Muscle layer of duodenum (tissue), 2 donors: ENCODE measurements around the gene SMIM28.
"Not testable (repeated sequence)": the region's sequence is repeated elsewhere in the genome, so short reads cannot be mapped to it uniquely, and the experiment has no call there.

Experiments used
- H3K27ac ChIP-seq: one replicate; pipeline ENCODE4 v1.7.0; 2013; ENCODE audit warnings: mild to moderate bottlenecking, low read length
- H3K27me3 ChIP-seq: one replicate; pipeline ENCODE4 v1.7.0; 2013; ENCODE audit warnings: low read depth, mild to moderate bottlenecking, control low read depth, low read length
- H3K36me3 ChIP-seq, 2 donors: one replicate each; pipeline ENCODE4 v1.7.0; 2013; ENCODE audit warnings: low read length in 2 of 2, control low read depth in 1 of 2, mild to moderate bottlenecking in 1 of 2; ENCODE audit not compliant: insufficient read depth in 2 of 2, control insufficient read depth in 1 of 2
- H3K4me1 ChIP-seq, 2 donors: one replicate each; pipeline ENCODE4 v1.7.0; 2013; ENCODE audit warnings: low read length in 2 of 2, mild to moderate bottlenecking in 2 of 2, control low read depth in 1 of 2, moderate library complexity in 1 of 2; ENCODE audit not compliant: insufficient read depth in 2 of 2, control insufficient read depth in 1 of 2
- H3K4me3 ChIP-seq, 2 donors: one replicate each; pipeline ENCODE4 v1.7.0; 2013; ENCODE audit warnings: low read length in 2 of 2, low read depth in 1 of 2, mild to moderate bottlenecking in 1 of 2
- H3K9me3 ChIP-seq, 2 donors: one replicate each; pipeline ENCODE4 v1.7.0; 2013; ENCODE audit warnings: low read length in 2 of 2, control low read depth in 1 of 2, mild to moderate bottlenecking in 1 of 2; ENCODE audit not compliant: control insufficient read depth in 1 of 2
- donor health status: healthy.

SMIM28 gene

DNA sequence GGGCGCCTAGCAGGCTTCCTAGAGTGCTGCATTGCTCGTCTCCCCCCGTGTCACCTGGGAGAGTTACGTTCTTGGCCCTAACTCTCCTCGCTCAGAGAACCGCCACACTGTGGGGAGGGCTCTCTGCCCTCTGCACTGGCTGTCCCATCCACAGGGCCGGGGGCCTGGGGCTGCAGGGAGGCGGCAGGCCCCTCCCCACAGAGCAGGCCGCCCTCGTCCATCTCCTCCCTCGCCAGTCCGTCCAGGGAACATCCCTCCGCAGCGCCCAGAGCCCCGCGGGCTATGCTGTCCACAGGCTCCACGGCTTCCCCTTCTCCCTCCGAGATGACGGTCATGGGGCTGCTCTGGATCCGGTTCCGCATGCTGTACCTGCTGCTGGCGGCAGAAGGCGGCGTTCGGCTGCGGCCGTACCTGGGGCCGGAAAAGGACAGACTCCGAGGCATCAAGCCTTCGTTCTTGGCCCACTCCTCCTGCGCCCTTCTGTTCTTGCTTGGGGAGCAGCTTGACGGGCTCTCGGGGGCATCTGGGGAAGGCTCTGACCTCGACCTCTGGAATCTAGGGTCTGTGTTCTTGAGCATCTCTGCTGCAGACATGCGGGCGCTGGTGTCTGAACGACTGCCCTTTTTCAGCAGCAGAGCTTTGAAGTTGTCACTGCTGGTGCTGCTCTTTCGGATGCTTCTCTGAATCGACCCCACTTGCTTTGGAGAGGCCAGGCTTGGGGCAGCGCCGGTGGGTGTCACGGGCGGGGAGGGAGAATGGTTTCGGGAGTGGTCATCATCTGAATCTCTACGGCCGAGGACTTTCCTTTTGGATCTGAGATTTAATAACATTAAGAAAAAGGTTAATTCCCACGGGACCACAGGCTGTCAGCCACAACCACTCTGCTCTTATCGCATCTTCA lies 46.5 kb downstream of the SMIM28 start:
- H3K27ac ChIP-seq = no peak overlapping the region
- H3K36me3 ChIP-seq = peaks cover 0 to 17% of the 10 kb centered on the region in 2 donors
- no peak overlapping the region for H3K4me3 ChIP-seq
- no peaks in the 10 kb centered on the region for H3K27me3 ChIP-seq
- H3K9me3 ChIP-seq = no peaks in the 10 kb centered on the region
- peaks cover 0 to 6% of the 10 kb centered on the region in 2 donors for H3K4me1 ChIP-seq

DNA sequence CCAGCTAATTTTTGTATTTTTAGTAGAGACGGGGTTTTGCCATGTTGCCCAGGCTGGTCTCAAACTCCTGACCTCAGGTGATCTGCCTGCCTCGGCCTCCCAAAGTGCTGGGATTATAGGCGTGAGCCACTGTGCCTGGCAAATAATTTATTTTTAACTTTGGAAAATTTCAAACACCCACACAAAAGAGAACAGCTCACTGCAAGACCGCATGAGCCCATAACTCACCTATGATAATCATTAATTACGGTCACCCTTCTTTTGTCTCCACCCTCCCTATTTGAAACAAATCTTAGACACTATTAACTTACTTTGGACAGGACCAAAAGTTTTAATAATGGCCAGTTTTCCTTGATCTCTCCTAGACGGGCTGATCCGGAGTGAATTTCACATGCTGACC lies 47.6 kb downstream of the SMIM28 start:
- H3K9me3 ChIP-seq, H3K27ac ChIP-seq, H3K4me3 ChIP-seq, H3K27me3 ChIP-seq: not testable (repeated sequence)
- Histone ChIP-seq H3K36me3 (peaks cover 0 to 17% of the 10 kb centered on the region in 2 donors), H3K4me1 (peaks cover 0 to 16% of the 10 kb centered on the region in 2 donors)

DNA sequence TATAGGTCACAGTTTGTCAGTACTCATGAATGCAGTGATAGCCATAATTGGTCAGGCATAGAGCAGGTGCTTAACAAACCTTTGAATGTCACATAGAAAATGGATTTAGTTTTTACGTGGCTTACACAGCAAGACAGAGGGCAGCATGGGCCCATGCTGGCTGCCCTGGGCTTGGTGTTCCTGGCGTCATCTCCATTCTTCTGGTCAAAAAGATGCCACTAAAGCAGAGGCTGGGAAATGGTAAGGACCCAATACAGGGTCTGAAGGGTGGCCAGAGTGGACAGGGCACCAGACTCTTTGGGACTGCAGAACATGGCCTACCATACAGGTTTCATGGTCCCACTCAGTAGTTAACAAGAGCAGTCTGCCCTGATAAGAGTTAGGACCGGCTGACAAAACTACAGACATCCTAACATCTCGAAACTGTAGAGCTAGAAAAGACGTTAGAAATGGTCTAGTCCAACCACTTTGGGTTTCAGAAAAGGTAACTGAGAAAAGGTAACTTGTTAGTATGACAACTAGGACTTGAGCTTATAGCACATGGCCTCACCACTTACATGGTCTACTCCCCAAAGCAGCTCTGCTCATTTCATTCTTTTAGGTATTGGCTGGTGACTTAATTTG lies 48.9 kb downstream of the SMIM28 start:
- Histone ChIP-seq H3K27ac (no peak overlapping the region), H3K9me3 (no peaks in the 10 kb centered on the region), H3K36me3 (peaks cover 0 to 13% of the 10 kb centered on the region in 2 donors), H3K4me3 (no peak overlapping the region), H3K27me3 (no peaks in the 10 kb centered on the region), H3K4me1 (peaks cover 0 to 16% of the 10 kb centered on the region in 2 donors)

DNA sequence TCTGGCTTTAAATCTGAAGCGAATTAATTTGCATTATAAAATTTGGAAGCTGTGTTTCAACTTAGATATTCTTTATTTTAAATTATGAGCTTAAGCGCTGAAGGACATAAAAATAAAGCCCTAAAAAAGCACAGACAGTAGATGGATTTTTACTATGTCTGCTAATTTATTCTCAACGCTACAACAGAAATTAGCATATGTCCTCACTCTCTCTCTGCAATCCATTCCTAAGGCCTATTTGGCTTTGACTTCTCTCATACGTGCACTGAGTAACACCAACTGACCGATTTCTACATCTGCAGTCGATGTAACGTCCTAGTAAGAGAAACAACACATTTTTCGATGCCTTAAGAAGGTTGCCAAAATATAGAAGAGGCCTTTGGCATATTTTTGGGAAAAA lies 50.0 kb downstream of the SMIM28 start:
- H3K27ac ChIP-seq = no peak overlapping the region
- H3K36me3 ChIP-seq = peaks cover 1 to 19% of the 10 kb centered on the region in 2 donors
- H3K27me3 ChIP-seq = no peaks in the 10 kb centered on the region
- H3K4me1 ChIP-seq = peaks cover 0 to 16% of the 10 kb centered on the region in 2 donors
- no peak overlapping the region for H3K4me3 ChIP-seq
- H3K9me3 ChIP-seq = no peaks in the 10 kb centered on the region

DNA sequence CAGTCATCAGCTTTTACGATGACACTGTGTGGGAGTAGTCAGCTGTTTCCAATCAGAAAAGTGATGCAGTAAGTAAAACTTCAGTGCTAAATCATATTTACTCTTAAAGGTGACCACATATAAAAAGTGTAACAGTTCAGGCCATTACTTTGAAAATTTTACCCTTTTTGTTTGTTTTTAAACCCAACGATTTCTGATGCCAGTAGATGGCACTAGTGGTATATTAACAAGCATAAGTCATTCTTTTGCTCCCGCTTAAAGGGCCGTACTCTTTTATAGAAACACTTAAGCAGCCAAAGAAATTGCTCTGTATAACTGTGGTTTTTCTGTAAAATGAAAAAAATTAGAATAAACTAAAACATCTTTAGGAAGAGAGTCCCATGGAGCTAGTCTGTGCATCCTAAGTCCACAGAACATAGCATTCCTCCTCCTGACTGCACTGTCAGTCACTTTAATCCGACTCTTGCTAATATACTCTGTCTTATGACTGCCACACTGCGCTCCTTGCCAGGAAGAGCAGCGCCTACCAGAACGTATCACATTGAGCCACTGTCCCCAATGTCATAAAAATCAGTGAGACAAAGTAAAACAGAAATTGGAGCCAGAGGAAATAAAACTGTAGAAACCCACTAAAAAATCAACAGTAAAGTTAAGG lies 51.4 kb downstream of the SMIM28 start:
- Histone ChIP-seq H3K27ac (peak overlapping the region; percentile 43), H3K9me3 (no peaks in the 10 kb centered on the region), H3K36me3 (peaks cover 4 to 18% of the 10 kb centered on the region in 2 donors), H3K4me3 (peak overlapping the region; percentile 19 to 27), H3K27me3 (no peaks in the 10 kb centered on the region), H3K4me1 (peaks cover 0 to 13% of the 10 kb centered on the region in 2 donors)

DNA sequence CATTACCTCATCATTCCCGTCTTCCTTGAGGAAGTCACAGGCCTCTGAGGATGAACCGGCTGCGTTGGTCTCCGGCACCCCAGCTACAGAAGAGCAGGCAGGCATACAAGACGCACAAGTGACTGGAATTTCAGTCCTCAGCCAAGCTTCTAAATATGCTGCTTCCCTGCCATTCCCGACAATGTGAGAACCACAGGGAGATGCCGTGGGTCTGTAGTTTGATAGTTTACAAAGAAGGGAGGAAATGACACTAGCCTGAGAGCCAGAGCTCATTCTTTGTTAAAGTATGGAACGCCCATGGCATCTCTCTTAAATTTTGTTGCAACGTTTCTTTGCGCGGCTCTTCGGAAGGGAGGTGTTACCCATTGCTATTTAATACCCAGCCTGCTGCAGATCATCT lies 52.1 kb downstream of the SMIM28 start:
- Histone ChIP-seq H3K27me3 (no peaks in the 10 kb centered on the region), H3K27ac (no peak overlapping the region), H3K4me1 (peaks cover 0 to 16% of the 10 kb centered on the region in 2 donors), H3K9me3 (no peaks in the 10 kb centered on the region), H3K4me3 (peak overlapping the region; percentile 19 to 27), H3K36me3 (peaks cover 4 to 12% of the 10 kb centered on the region in 2 donors)

DNA sequence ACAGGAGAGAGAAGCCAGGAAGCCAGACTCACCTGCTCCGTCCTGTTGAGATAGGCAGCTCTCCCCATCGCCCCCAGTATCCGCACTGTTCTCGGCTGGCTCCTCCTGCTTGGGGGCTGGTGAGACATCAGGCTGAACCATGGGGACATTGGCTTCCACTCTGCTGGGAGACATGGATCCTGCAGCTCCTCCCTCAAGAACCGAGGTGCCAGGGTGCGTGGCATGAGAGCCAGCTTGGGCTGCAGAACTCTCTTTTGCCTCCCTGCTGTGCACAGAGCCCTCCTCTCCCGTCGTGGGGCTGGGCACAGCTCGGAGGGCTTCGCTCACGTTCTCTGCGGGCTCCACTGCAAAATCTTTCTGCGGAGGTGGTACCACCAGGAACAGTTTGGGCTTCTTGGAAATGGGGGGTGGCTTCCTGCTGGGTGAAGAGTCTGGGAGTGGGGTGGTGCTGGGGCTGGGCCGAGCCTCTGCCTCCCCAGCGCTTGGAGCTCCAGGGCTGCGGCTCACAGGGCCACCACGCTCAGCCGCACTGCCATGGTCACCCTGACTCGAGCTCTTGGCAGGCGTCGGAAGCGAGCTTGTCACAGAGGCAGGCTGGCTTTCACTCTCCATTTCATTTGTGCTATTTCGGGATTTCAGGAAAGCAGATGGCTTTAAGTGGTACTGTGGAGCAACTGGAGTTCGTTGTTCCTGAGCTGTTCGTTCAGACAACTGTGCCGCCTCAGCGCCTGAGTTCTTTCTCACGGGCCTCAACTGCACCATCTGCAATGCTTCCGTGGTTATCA lies 52.8 kb downstream of the SMIM28 start:
- H3K36me3 ChIP-seq = peaks cover 4 to 12% of the 10 kb centered on the region in 2 donors
- H3K9me3 ChIP-seq = no peaks in the 10 kb centered on the region
- no peaks in the 10 kb centered on the region for H3K27me3 ChIP-seq
- H3K4me3 ChIP-seq = no peak overlapping the region
- peaks cover 0 to 17% of the 10 kb centered on the region in 2 donors for H3K4me1 ChIP-seq
- no peak overlapping the region for H3K27ac ChIP-seq

DNA sequence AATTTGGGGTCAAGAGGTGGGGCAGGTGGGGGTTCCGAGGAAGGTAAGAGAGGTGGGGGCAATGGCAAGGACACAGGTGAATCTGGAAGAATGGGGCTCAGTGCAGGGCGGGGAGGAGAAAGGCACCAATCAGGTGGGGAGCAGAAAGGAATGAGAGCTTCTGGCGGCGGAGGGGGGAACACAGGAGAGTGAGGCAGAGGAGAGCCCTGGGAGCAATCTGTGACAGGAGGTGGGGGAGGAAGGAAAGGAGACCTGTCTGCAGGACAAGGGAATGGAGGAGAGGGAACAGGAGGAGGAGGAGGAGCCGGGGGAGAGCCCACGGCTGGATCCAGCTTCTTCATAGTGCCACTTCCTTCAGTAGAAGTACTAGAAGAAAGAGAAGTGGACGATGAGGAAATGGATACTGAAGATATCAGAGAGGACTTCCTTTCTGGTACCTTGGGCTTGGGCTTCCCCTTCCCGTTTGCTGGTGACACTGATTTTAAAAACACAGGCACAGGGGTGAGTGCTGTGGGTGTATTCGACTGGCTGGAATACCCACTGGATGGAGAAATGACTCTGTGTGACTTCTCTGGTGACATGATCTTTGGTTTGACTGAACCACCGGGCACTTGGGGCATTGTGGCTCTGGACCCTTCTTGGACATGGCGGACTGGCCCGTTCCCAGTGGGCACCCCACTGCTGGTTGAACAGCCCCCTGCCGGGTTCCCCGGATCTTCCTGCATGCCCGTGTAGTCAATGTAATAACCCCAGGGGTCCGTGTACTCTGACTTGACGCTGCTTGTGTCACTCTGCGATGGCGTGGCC lies 53.8 kb downstream of the SMIM28 start:
- H3K36me3 ChIP-seq = peaks cover 4 to 12% of the 10 kb centered on the region in 2 donors
- no peak overlapping the region for H3K27ac ChIP-seq
- no peak overlapping the region for H3K4me3 ChIP-seq

DNA sequence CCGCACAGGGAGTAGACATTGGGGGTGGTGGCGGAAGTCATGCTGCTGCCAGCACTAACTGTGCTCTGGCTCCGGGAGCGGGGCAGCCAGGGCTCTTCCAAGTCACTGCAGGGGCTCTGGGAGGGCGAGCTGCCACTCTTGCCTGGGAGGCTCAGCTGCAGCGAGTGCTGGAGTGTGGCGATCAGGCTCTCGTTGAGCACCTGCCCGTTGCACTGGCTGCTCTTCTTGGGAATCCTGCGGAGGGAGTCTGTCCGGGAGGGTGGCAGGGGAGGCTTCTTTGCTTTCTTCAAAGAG lies 54.3 kb downstream of the SMIM28 start:
- Histone ChIP-seq H3K27ac (no peak overlapping the region), H3K4me1 (peaks cover 0 to 17% of the 10 kb centered on the region in 2 donors), H3K27me3 (no peaks in the 10 kb centered on the region), H3K9me3 (no peaks in the 10 kb centered on the region), H3K36me3 (peaks cover 4 to 12% of the 10 kb centered on the region in 2 donors), H3K4me3 (no peak overlapping the region)

More for the DNA sequence above, 53.8 kb downstream of the SMIM28 start:
- Histone ChIP-seq H3K9me3 (no peaks in the 10 kb centered on the region), H3K4me1 (peaks cover 0 to 17% of the 10 kb centered on the region in 2 donors), H3K27me3 (no peaks in the 10 kb centered on the region)
